BJ (cell line): Measurements from ENCODE around the gene TTF2. TPM values are rescaled to one million over a fixed set of nuclear protein-coding genes. Genes with fewer than 3 reads are reported as not detected.
"Not testable (repeated sequence)": the region's sequence is repeated elsewhere in the genome, so short reads cannot be mapped to it uniquely, and the experiment has no call there.

Experiments used
- CTCF ChIA-PET: fragments of 350-600 bp; formaldehyde crosslinking; extraction: SDS; loops from one replicate; lab custom pipeline; 2021; ENCODE audit warnings: antibody characterized with exemption, inconsistent platforms; lab: Yijun Ruan, JAX
- POLR2A ChIA-PET: fragments of 300-600 bp; sonication (Branson Sonifier 250); formaldehyde crosslinking; extraction: SDS; loops from one replicate; lab custom pipeline; 2021; ENCODE audit warnings: antibody characterized with exemption; lab: Charles Lee
- DNase-seq: peaks from one replicate; pipeline ENCODE4 v3.0.0-alpha.2; 2011; ENCODE audit warnings: low read depth
- H3K27me3 ChIP-seq: 2 replicates; pipeline ENCODE4 v1.6.0; 2011; ENCODE audit warnings: low read length; ENCODE audit not compliant: control insufficient read depth, insufficient read depth
- H3K36me3 ChIP-seq: 2 replicates; pipeline ENCODE4 v1.5.1; 2011; ENCODE audit warnings: low read length; ENCODE audit not compliant: control insufficient read depth, insufficient read depth
- H3K4me3 ChIP-seq: 2 replicates; pipeline ENCODE4 v1.5.1; 2011; ENCODE audit warnings: low read depth, mild to moderate bottlenecking, control low read depth, low read length
- polyA plus RNA-seq: library from polyadenylated mRNA; depleted of rRNA; stranded (reverse); fragments of >200 nt; gene quantifications from 2 replicates; pipeline ENCODE4 v1.2.3, GENCODE V29; 2011
- TF ChIP-seq, protein P1 (sequence below): IDR thresholded peaks from 2 replicates; pipeline ENCODE4 v1.5.1; 2011; ENCODE audit warnings: low read depth, mild to moderate bottlenecking, control low read depth, inconsistent platforms, low read length, moderate library complexity; ENCODE audit not compliant: insufficient read depth

TTF2 gene
- polyA plus RNA-seq, 1 experiment: 10.1 TPM

DNA sequence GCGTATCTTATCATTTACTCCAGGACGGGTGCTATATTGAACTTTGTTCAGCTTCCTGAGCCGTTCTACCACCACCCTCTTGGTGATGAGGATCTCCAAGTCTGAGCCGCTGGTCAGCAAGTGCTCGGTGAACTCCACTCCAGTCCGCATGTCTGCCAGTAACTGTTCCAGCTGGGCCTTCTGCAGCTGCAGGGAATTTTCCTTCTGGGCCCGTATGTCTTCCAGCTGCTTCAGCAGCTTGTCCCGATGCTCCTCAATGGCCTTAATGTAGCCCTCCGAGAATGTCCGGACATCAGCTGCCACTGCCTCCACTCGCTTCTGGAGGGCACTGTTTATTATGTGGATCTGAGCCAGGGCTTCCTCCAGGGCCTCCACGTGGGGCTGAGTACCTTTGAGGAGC, 58.0 kb downstream of the TTF2 start:
- TF ChIP-seq, protein P1, sequence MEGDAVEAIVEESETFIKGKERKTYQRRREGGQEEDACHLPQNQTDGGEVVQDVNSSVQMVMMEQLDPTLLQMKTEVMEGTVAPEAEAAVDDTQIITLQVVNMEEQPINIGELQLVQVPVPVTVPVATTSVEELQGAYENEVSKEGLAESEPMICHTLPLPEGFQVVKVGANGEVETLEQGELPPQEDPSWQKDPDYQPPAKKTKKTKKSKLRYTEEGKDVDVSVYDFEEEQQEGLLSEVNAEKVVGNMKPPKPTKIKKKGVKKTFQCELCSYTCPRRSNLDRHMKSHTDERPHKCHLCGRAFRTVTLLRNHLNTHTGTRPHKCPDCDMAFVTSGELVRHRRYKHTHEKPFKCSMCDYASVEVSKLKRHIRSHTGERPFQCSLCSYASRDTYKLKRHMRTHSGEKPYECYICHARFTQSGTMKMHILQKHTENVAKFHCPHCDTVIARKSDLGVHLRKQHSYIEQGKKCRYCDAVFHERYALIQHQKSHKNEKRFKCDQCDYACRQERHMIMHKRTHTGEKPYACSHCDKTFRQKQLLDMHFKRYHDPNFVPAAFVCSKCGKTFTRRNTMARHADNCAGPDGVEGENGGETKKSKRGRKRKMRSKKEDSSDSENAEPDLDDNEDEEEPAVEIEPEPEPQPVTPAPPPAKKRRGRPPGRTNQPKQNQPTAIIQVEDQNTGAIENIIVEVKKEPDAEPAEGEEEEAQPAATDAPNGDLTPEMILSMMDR: no peak
- Histone ChIP-seq H3K36me3 (peaks cover 1% of the 10 kb centered on the region; the same call in 1 of the 2 replicates), H3K27me3 (no peaks in the 10 kb centered on the region), H3K4me3 (no peak overlapping the region)
- ChIA-PET CTCF (interaction anchor here (1.0 to 11.0 kb wide), 2 partner anchors 11 to 51 kb away, joined by 4 to 83 read pairs; no protein-coding TSS in a partner anchor), POLR2A (no interaction called here)
- DNase-seq: no peak

- DNase-seq, H3K36me3 ChIP-seq, H3K4me3 ChIP-seq, POLR2A ChIA-PET, H3K27me3 ChIP-seq: not testable (repeated sequence)
- CTCF ChIA-PET: interaction anchor here (0.6 to 11.0 kb wide), 4 partner anchors 10 to 59 kb away, joined by 3 to 83 read pairs (median 5); partner anchors contain the start of gene TTF2
Measured at GRCh38 chr1:117119144-117119543, 59.0 kb downstream of the TTF2 start.

GRCh38 chr1:117120774-117121588, 60.9 kb downstream of the TTF2 start:
- POLR2A ChIA-PET: no interaction called here
- Histone ChIP-seq H3K4me3 (peak overlapping the region; percentile 73), H3K36me3 (no peaks in the 10 kb centered on the region), H3K27me3 (no peaks in the 10 kb centered on the region)
- DNase-seq: no peak
- TF ChIP-seq, protein P1: no peak
- CTCF ChIA-PET: interaction anchor here (1.0 to 11.0 kb wide), 6 partner anchors 8 to 164 kb away, joined by 3 to 83 read pairs (median 12); no protein-coding TSS in a partner anchor

DNA sequence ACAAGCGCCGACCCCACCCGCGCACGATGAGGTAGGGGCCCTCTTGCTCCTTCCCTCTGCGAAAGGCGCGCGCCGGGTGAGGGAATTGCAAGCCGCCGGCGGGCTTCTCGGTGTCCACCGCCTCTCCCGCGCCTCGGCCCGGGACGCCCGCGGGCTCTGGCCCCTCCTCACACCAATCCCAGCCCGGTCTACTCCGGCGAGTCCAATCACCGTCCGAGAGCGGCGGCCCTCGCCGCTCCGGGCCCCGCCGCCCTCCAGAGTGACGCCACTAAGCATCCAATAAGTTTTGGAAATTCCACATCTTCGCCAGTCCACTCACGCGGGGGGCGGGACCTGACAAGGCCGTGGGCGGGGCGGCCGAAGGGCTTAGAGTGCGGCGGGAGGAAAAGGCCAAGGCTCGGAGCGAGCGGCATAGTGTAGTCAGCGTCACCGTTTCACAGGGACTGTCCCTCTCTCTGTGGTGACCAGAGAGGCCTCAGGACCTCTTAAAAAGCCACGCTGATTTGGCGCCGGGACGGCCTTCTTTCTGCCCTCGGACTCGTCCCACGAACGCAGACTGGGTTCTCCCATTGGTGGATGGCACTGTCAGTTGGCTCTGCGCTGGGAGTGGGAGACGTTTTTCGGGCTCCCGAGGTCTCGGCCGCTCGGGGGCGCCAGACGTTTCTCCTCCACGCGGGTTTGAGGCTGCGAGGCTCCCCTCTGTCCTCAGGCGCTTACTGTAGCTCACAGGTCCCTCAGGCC, 61.6 kb downstream of the TTF2 start, which contains the start of gene TRIM45:
Gene TRIM45 (minus strand): TSS at position 161 of the 741 bp plus-strand sequence. CDS start 548 bp downstream, outside the sequence.
- TF ChIP-seq, protein P1: peak; percentile 92
- peak; percentile 90 for DNase-seq
- no peaks in the 10 kb centered on the region for H3K36me3 ChIP-seq
- no peaks in the 10 kb centered on the region for H3K27me3 ChIP-seq
- peak within 1 kb of the TSS; percentile 73 for H3K4me3 ChIP-seq
- POLR2A ChIA-PET: interaction anchor here (0.6 kb wide), 1 partner anchor 176 kb away, joined by 3 read pairs; no protein-coding TSS in a partner anchor
- CTCF ChIA-PET: interaction anchor here (0.7 to 11.0 kb wide), 15 partner anchors 9 to 163 kb away, joined by 3 to 83 read pairs (median 4); no protein-coding TSS in a partner anchor

- DNase-seq: no peak
- Histone ChIP-seq H3K4me3 (peak overlapping the region; percentile 73), H3K36me3 (no peaks in the 10 kb centered on the region), H3K27me3 (no peaks in the 10 kb centered on the region)
- POLR2A ChIA-PET: interaction anchor here (0.6 kb wide), 1 partner anchor 175 kb away, joined by 3 read pairs; no protein-coding TSS in a partner anchor
- CTCF ChIA-PET: interaction anchor here (0.7 to 11.0 kb wide), 16 partner anchors 9 to 162 kb away, joined by 3 to 83 read pairs (median 4); no protein-coding TSS in a partner anchor
- TF ChIP-seq, protein P1: no peak
Measured at GRCh38 chr1:117122330-117123025, 62.4 kb downstream of the TTF2 start.
